Rectal smooth muscle tissue (tissue), 1 donor: Measurements from ENCODE around the gene ANKLE2.
"Not testable (repeated sequence)": the region's sequence is repeated elsewhere in the genome, so short reads cannot be mapped to it uniquely, and the experiment has no call there.

ENCODE experiments used
- H3K27ac ChIP-seq: one replicate; pipeline ENCODE4 v1.7.0; 2013; ENCODE audit warnings: low read depth, low read length, inconsistent platforms
- H3K27me3 ChIP-seq: one replicate; pipeline ENCODE4 v1.7.0; 2013; ENCODE audit warnings: low read length; ENCODE audit not compliant: control insufficient read depth, insufficient read depth
- H3K36me3 ChIP-seq: one replicate; pipeline ENCODE4 v1.7.0; 2013; ENCODE audit warnings: low read length; ENCODE audit not compliant: control insufficient read depth, insufficient read depth
- H3K4me1 ChIP-seq: one replicate; pipeline ENCODE4 v1.7.0; 2013; ENCODE audit warnings: low read length; ENCODE audit not compliant: control insufficient read depth, insufficient read depth
- H3K4me3 ChIP-seq: one replicate; pipeline ENCODE4 v1.7.0; 2013; ENCODE audit warnings: low read length
- H3K9ac ChIP-seq: one replicate; pipeline ENCODE4 v1.7.0; 2013; ENCODE audit warnings: low read length

ANKLE2 gene

GRCh38 chr12:132789099-132789471 lies 27.5 kb upstream of the ANKLE2 start:
- Histone ChIP-seq H3K9ac (no peak overlapping the region), H3K36me3 (peaks cover 33% of the 10 kb centered on the region), H3K4me1 (no peaks in the 10 kb centered on the region), H3K4me3 (no peak overlapping the region), H3K27ac (no peak overlapping the region), H3K27me3 (no peaks in the 10 kb centered on the region)

- H3K4me1 ChIP-seq, result no peaks in the 10 kb centered on the region
- H3K36me3 ChIP-seq, result peaks cover 31% of the 10 kb centered on the region
- H3K27me3 ChIP-seq, result no peaks in the 10 kb centered on the region
- H3K9ac ChIP-seq, result no peak overlapping the region
- no peak overlapping the region for H3K27ac ChIP-seq
- H3K4me3 ChIP-seq, result no peak overlapping the region
These were observed 26.9 kb upstream of the ANKLE2 start for GRCh38 chr12:132788375-132789098.

GRCh38 chr12:132787877-132788276 lies 26.2 kb upstream of the ANKLE2 start:
- Histone ChIP-seq H3K27ac (no peak overlapping the region), H3K36me3 (peaks cover 35% of the 10 kb centered on the region), H3K9ac (no peak overlapping the region), H3K27me3 (no peaks in the 10 kb centered on the region), H3K4me3 (no peak overlapping the region), H3K4me1 (no peaks in the 10 kb centered on the region)

DNA sequence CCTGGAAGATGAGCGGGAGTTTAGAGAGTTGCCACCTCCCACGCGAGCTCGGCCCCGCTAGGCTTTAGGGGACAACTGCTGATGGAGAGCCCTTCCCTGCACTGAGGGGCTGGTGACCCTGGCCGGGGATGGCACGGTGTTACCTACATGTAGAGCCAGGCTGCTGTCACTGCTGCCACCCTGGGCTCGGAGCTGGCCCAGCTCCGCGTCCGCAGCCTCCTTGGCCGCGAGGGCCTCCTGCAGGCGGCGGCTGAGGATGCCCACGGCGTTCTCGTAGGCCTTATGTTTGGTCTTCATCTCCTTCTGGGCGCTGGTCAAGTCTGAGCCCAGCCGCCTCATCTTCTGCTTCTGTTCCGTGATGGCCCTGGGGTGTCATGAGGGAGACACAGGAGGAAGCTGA lies 24.6 kb upstream of the ANKLE2 start:
- peaks cover 35% of the 10 kb centered on the region for H3K36me3 ChIP-seq
- no peaks in the 10 kb centered on the region for H3K4me1 ChIP-seq
- no peak overlapping the region for H3K27ac ChIP-seq
- no peak overlapping the region for H3K9ac ChIP-seq
- no peaks in the 10 kb centered on the region for H3K27me3 ChIP-seq
- no peak overlapping the region for H3K4me3 ChIP-seq

- Histone ChIP-seq H3K9ac (no peak overlapping the region), H3K4me1 (no peaks in the 10 kb centered on the region), H3K36me3 (peaks cover 45% of the 10 kb centered on the region), H3K27me3 (no peaks in the 10 kb centered on the region), H3K4me3 (no peak overlapping the region), H3K27ac (no peak overlapping the region)
These were observed 22.9 kb upstream of the ANKLE2 start for GRCh38 chr12:132784580-132784979.

DNA sequence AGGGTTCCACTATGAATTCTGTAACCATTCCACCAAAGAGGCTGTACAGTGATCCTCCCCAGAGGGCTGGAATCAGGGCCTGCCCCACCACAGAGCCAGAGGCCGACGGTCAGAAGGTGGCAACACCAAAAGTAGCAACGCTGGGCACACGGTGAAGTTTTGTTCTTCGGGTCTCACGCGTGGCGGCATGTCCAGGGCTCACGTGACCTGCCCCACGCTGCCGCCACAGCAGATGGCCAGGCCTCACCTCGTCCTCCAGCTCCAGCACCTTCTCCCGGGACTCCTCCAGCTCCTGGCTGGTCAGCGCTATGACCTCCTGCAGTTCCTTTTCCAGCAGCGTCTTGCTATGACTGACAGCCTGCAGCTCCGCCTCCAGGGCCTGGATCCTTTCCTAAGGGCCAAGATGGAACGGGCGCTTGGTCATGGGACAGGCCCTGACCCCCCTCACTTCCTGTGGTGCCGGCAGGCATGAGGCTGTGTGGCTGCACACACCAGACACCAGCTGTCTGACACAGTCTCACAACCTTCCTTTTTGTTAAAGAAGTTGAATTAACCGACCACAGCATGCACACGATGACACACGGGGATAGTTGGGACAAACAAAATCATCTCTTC lies 22.4 kb upstream of the ANKLE2 start:
- Histone ChIP-seq H3K4me1 (no peaks in the 10 kb centered on the region), H3K9ac (no peak overlapping the region), H3K27me3 (no peaks in the 10 kb centered on the region), H3K27ac (no peak overlapping the region), H3K36me3 (peaks cover 45% of the 10 kb centered on the region), H3K4me3 (no peak overlapping the region)

DNA sequence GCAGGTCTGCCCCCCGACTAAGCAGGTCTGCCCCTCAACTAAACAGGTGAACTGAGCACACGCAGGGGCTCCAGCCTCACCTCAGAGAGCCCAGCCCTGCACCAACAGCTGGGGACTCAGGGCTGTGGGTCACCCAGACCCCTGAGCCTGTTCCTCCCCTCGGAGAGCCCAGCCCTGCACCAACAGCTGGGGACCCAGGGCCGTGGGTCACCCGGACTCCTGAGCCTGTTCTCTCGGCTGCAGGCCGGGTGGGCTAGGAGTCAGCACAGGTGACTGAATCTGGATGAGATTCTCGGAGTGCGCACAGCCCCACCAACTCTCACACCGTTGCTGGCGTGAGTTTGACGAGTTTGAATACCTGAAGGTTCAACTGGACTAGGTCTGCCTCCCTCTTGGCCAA lies 20.3 kb upstream of the ANKLE2 start:
- H3K27me3 ChIP-seq, result no peaks in the 10 kb centered on the region
- H3K36me3 ChIP-seq, result peaks cover 39% of the 10 kb centered on the region
- H3K4me3 ChIP-seq, result no peak overlapping the region
- H3K4me1 ChIP-seq, result no peaks in the 10 kb centered on the region
- no peak overlapping the region for H3K9ac ChIP-seq
- no peak overlapping the region for H3K27ac ChIP-seq

DNA sequence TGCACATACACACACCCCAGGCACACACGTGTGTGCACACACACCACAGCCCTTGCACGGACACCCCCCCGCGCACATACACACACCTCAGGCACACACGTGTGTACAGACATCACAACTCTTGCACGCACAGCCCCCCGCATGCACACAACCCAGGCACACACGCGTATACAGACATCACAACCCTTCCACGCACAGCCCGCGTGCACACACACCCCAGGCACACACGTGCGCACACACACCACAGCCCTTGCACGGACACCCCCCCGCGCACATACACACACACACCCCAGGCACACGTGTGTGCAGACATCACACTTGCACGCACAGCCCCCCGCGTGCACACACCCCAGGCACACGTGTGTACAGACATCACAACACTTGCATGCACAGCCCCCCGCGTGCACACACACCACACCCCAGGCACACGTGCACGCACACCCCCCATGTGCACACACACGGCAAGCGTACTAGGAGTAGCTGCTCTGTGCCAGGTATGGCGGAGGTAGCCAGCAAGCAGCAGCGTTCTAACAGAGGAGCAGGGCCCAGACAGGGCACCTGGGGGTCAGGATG lies 18.2 kb upstream of the ANKLE2 start:
- Histone ChIP-seq H3K36me3 (peaks cover 39% of the 10 kb centered on the region), H3K27me3 (no peaks in the 10 kb centered on the region), H3K27ac (no peak overlapping the region), H3K4me1 (no peaks in the 10 kb centered on the region), H3K9ac (no peak overlapping the region), H3K4me3 (no peak overlapping the region)

GRCh38 chr12:132777614-132778013 lies 16.0 kb upstream of the ANKLE2 start:
- Histone ChIP-seq H3K27ac (peak overlapping the region; percentile 21), H3K36me3 (peaks cover 40% of the 10 kb centered on the region)

GRCh38 chr12:132776816-132777568 lies 15.4 kb upstream of the ANKLE2 start:
- Histone ChIP-seq H3K27me3 (no peaks in the 10 kb centered on the region), H3K36me3 (peaks cover 40% of the 10 kb centered on the region), H3K9ac (no peak overlapping the region), H3K4me3 (no peak overlapping the region), H3K4me1 (no peaks in the 10 kb centered on the region), H3K27ac (peak overlapping the region; percentile 21)

More at GRCh38 chr12:132777614-132778013, 16.0 kb upstream of the ANKLE2 start:
- H3K4me3 ChIP-seq, result no peak overlapping the region
- H3K4me1 ChIP-seq, result no peaks in the 10 kb centered on the region
- H3K27me3 ChIP-seq, result no peaks in the 10 kb centered on the region
- H3K9ac ChIP-seq, result no peak overlapping the region

DNA sequence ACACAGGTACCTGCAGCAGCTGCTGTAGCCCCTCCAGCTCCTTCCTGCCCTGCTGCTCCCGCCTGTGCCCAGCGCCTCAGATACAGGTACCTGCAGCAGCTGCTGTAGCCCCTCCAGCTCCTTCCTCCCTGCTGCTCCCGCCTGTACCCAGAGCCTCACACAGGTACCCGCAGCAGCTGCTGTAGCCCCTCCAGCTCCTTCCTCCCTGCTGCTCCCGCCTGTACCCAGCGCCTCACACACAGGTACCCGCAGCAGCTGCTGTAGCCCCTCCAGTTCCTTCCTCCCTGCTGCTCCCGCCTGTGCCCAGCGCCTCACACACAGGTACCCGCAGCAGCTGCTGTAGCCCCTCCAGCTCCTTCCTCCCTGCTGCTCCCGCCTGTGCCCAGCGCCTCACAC lies 14.6 kb upstream of the ANKLE2 start:
- not testable (repeated sequence) for H3K9ac ChIP-seq, H3K4me3 ChIP-seq, H3K27me3 ChIP-seq, H3K4me1 ChIP-seq, H3K27ac ChIP-seq
- peaks cover 35% of the 10 kb centered on the region for H3K36me3 ChIP-seq

DNA sequence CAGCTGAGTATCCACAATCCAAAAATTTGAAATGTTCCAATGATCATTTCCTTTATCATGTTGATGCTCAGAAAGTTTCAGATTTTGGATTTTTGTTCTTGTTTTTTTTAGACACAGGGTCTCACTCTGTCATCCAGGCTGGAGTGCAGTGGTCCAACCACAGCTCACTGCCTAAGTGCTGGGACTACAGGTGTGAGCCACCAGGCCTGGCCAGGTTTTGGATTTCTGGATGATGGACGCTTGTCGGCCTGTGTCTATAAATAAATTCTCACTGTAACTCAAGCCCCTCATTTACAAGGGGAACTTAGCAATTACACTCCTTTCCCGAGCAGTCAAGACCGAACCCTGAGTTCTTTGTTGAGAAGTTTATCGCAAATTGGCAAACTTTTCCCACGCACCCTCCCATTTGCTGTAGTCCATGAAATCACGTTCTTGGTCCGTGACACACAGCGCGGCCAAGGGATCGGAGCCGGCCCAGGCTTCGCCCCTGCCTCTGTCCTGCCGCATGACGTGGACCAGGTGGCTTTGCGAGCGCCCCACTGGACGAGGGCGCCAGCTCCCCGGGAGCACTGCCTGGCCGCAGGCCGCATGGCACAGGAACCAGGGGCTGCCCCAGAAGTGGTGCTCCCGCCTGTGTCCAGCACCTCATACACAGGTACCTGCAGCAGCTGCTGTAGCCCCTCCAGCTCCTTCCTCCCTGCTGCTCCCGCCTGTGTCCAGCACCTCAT lies 14.0 kb upstream of the ANKLE2 start:
- Histone ChIP-seq H3K4me3 (no peak overlapping the region), H3K27me3 (no peaks in the 10 kb centered on the region), H3K9ac (no peak overlapping the region), H3K36me3 (peaks cover 31% of the 10 kb centered on the region), H3K27ac (no peak overlapping the region), H3K4me1 (no peaks in the 10 kb centered on the region)
